Stimulated activated CD4-positive, alpha-beta T cell treated with anti-CD3 and anti-CD28 coated beads, TNF-alpha, amount 100 ng/mL, for 1 hour (primary cell): ENCODE measurements around the gene MYO5B.
"Not testable (repeated sequence)": the region's sequence is repeated elsewhere in the genome, so short reads cannot be mapped to it uniquely, and the experiment has no call there.

Source experiments
- DNase-seq, 3 donors: peaks; one replicate each; pipeline ENCODE4 v3.0.0-alpha.2; 2020; ENCODE audit warnings: low read depth in 3 of 3, low spot score in 1 of 3

Gene MYO5B

DNA sequence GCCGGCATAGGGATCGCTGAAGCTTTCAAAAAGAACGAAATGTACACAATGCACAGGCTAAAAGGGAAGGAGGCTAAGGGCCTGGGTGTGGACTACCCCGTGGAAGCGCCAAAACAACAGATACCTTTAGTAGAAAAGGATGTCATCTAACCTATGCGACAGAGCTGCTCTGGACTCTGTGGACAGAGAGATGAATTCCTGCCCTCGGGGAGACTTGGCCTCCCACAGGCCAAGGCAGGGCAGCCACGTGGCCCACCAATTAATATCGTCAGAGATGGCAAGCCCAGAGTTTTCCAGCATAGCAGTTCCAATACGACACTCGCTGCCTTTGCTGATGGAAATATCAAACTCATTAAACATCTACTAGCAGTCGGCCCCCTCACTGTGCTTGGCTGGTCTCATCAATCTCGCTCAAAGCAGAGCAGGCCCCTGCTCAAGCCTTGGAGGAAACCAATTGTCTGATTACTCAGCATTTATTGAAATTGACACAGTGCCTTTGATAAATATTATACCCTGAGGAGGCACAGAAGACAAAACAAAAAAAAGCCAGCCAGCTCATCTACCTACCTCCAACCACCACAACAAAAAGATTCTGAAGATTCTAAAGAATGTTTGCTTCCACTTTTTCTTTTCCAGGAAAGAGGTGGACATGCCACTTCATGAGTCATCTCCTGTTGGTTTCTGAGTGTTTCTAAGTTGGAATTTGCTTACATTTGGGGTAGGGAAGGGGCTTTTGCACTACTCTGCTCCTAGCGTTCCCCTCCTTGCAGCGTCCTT, 302.6 kb downstream of the MYO5B start:
- DNase-seq, result no peak

DNA sequence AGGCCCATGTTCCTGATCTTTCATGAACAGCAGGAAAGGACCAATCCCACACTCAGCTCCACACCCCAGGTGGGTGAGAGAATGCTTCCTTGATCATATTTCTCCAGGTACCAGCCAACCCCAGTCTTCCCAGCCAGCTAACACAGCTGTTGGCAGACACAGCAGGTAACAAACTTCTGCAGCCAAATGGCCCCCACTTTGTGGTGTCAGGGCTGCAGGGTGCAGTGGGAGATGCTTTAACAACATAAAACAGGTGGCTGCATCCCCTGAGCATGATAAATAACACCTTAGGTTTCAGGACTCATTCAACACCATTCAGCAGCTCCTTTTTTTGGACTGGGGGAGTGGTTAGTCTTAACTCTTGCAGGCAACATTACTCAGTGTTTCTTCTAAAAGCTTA, 304.9 kb downstream of the MYO5B start:
- DNase-seq, result no peak

DNA sequence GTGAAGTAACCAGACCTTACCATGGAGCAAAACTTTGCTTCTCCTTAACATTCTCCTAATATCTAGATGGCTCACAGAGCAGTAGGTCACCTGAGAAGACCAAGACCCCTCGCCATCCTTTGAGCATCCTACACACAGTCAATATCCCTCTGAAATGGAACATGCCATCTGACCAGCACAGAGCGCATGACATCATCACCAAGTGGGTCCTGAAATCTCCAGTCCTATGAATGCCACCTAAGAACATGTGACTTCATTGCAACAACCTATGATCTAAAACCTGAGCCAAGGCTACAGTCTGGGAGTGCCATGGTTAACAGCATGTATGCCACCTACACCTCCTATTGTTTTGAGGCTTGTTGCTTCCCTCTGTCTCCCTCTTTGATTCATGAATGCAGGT, 305.4 kb downstream of the MYO5B start:
- DNase-seq, result not testable (repeated sequence)

DNA sequence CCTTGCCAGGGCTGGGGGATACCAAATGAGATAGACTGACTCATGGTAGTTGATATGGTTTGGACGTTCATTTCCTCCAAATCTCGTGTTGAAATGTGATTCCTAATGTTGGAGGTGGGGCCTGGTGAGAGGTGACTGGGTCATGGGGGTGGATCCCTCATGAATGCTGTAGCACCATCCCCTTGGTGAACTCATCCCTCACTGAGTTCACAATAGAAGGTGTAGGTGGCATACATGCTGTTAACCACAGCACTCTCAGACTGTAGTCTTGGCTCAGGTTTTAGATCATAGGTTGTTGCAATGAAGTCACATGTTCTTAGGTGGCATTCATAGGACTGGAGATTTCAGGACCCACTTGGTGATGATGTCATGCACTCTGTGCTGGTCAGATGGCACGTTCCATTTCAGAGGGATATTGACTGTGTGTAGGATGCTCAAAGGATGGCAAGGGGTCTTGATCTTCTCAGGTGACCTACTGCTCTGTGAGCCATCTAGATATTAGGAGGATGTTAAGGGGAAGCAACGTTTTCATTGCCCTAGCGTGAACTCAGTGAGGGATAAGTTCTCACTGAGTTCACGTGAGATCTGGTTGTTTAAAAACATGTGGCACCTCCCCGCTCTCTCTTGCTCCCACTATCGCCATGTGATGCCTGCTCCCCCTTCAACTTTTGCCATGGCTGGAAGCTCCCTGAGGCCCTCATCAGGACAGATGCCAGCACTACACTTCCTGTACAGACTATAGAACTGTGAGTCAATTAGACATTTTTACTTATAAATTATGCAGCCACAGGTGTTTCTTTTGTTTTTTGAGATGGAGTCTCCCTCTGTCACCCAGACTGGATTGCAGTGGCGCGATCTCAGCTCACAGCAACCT, 307.8 kb downstream of the MYO5B start:
- no peak for DNase-seq

DNA sequence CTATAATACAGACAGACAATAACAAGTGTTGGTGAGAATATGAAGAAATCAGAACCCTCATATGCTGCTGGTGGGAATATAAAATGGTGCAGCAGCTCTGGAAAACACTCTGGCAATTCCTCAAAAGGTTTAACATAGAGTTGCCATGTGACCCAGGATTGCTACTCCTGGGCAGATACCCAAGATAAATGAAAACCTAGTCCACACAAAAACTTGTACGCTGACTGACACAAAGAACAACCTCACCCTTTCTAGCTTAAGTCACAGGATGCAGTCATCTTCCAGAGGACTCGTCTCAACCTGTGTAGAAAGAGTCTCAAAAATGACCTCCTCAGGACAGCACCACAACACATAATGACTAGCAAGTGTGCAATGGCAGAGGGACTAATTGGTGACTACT, 310.0 kb downstream of the MYO5B start:
- DNase-seq, result no peak

DNA sequence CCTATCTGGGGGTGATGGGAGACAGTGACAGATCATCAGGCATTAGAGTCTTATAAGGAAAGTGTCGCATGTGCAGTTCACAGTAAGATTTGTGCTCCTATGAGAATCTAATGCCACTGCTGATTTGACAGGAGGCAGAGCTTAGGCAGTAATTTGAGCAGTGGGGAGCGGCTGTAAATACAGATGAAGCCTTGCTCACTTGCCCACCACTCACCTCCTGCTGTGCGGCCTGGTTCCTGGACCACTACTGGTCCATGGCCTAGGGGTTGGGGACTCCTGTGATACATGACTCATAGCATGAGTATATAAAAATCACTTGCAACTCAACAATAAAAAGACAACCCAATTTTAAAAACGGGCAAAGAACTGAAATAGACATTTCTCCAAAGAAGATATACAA, 310.5 kb downstream of the MYO5B start:
- DNase-seq, result no peak

DNA sequence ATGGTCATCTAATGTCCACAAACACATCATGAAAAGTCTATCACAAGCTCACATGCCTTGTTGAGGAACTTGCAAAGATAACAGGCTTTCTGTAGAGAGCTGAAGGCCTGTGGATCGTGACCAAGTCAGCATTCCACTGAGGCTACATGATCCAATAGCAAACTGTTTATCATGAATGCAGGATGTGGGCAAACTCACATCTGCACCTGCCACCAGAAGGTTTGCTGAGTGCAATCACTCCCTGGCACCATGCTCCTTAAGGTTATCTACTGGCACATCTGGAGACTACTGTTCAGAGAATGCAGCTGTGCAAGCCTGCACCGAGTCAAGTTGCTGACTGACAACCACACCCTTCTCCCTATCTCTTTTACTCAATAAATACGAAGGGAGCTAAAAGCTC, 314.3 kb downstream of the MYO5B start:
- no peak for DNase-seq

DNA sequence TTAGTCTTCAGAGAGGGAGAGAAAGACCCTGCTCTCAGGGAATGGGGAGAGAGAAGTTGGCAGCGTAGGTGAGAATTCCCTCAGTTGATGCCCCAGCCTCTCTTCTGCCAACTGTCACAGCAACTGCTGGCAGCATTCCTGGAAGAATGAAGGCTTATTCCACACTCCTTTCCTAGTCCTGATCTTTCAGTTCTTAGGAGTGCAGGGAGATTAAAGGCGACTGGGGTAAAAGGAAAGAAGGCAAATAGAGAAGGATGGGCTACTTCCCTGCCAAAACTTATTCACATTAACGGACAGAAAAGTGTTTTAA, 315.7 kb downstream of the MYO5B start:
- DNase-seq, result no peak

DNA sequence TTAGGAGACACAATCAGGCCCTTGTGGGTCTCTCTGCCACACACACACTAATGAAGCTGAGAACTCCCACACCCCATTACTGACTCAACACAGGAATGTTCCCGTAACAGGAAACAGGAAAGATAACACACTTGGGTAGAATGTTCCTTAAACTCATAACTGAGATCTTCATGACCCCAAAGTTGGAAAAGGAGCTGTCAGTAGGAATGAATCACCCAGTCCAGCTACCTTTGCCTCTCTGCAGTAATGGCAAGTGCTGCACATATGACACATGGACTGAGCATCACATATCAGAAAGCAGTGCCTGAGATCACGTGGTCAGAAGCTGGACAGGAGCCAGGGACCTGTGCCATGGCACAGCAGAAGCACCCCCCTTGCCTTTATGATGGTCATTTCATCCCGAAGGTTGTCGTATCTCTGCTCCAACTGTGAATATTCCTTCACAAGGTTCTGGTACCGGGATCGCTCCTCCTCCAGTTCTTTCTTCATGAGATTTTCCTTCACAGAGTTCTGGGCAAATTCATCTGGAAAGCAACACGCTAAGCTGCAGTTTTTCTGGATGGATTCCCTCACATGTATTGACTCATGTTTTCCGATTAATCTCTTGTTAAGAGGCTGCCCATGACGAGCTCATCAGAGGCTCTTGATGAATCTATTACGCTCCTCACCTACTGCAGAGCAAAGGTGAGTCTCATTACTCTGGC, 316.2 kb downstream of the MYO5B start:
- no peak for DNase-seq

DNA sequence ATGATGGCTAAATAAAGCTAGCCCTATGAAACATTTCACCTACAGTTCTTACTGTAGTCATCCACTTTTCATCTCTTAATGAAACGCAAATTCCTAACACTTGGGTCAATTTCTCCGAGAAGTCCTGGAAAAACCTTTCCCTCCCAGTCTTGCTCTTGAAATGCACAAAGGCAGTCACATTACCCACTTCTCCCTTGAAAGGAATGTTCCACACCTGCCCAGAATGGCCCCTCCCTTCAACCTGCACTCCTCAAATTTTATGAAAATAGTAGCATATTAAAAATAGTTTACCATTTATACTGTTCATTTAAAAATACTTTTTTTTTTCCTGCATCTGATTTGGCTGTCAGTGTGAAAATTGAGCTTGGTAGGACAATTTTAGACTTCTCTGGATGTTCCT, 316.9 kb downstream of the MYO5B start:
- no peak for DNase-seq

DNA sequence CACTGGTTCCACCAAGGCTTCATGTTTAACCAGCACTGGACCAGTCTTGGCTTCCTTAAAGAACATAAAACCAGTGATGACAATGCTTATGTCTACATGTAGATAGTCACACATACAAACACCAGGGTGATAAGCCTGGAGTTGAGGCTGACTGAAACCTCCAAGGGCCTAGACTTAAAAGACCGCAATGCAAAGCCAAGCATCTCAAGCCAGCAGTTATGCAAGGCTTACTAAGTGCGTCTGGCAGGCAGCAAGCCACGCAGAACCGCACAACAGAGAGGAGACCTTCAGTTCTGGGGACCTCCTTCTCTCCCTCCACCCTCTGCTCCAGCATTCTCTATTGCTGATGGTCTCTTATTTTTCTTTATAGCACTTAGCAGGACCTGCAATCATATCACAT, 318.4 kb downstream of the MYO5B start:
- no peak for DNase-seq

DNA sequence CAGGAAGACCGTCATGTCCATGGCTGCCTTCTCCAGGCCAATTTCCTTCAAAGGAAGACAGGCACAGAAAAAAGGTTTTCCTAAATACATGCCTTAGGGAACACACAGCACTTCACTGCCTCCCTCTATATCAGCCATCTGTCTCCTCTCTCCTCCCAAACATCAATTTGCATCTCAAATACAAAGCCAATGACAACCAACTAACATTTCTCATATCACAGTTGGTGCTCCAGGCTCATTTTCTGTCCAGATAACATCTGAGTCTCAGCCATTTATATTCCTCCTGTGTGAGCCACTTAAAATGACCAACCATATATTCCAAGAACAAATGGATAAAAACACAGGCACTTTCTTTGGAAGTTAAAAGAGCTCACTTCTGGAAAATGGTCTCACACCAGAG, 319.2 kb downstream of the MYO5B start:
- DNase-seq, result no peak

DNA sequence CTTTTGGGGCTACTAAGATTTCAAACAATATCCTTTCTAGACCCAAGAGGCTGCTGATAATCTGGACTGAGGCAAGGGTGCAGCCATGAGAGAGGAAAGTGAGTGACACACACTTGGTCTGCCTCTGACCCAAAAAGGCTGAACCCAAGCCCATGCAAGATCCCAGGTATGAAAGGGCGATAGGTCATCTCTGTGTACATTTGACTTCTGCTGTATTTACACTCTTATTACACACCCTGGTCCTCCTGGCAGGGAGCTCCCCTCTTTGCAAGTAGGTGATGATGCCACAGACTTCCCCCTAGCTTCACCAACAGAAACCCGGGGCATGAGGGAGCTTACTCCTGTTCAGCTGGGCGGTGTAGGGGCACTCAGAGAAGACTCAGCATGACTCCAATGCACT, 319.8 kb downstream of the MYO5B start:
- no peak for DNase-seq

DNA sequence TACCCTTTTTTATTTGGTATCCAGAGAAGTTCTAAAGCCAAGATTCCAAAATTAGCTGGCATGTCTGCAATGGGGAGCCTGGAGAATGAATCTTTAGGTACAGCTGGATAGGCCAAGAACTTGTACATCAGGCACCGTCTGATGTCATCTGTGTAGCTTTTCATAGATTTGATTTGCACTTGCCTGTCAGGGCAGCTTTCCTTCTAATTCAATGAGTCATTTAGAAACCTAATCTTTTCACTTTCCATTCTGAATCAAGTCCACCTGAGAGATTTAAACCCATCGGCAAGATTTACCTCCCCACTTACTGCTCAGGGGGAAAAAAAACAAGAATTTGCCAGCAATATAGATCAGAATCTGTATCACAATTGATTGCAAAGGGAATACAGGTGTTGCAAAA, 320.7 kb downstream of the MYO5B start:
- no peak for DNase-seq

DNA sequence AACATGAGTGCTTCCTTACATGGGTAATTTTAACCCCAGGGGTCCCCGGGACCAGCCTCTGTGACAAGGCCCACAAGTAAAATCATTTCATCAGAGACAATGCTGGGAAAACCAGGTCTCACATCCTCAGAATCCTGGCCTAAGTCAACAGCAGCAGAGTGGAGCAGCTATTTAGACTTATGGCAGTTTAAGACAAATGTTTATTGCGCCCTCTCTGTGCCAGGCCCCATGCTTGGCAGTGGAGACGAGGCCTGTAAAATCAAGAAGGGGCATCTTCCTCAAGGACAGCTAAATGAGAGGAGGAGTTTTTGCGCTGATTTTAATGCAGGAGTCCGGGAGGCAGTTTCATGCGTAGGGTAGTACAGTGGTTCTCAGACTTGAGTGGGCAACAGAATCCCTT, 325.6 kb downstream of the MYO5B start:
- no peak for DNase-seq

DNA sequence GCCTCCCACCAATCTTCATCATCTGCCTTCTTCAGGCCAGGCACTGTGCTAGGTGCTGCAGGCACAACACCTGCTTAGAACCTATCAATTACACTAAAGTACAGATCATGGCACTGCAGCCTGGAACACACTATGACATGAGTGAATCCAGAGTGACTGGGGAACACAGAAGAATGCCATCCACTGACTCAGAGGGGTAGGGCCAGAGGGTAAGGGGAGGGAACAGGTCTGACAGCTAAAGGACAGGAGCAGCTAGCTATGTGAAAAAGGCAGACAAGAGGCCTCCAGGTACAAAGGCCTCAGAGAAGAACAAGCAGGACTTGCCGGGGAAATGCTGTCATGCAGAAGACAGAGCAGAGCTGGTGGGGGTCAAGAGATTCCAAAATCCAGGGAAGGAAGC, 328.3 kb downstream of the MYO5B start:
- DNase-seq, result no peak

DNA sequence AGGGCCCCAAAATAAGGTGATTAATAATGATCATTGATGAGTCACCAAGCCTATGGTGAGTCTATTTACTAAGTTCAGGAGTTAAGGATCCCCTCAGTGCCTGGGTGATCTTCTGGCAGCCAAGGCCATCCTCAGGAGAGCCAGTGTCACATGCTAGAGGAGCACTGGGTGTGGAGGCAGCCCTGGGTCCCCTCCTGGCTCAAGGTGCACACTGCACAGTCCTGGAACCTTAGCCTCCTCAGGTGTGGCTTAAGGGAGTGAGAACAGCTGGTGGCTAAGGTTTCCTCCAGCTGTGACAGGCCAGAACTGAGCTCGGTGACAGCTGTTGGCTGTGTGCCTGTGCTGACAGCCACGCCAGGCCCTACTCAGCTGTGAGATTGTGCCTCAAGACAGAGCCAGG, 329.5 kb downstream of the MYO5B start:
- no peak for DNase-seq

DNA sequence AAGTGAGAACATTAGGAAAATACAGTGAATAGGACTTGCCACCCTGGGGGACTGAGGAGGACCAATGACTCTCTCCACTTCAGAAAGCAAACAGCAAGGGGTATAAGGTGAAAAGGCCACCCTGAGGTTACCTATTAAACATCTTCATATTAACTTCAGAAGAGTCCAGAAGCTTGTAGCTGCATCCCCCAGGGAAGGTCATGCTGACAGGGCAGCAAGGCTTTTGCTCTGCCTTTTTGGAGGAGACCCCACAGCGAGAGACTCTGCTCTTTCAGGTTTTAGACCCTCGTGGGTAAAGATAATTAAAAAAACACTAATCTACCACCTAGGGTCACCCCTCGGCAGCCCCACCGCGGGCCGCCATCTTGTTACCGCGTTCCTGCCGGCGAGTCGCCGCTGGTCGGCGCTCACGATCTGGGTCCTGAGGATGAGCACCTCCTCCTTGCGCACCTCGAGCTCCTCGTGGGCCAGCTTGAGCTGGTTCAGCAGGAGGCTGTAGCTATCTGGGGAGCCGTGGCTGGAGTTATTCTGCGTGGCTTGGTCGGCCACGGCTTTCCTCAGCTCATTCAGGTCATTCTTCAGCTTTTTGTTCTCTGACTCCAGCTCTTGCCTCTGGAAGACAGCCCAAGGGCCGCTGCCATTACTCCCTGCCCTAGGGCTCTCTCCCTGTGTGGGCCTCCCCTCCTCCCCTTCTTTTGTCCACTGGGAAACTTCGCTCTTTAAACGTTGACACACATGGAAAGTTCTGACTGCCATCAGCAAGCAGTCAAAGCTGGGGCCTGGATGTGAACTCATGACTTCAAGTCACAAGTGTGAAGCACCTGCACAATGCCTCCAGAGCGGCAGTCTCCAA, 331.0 kb downstream of the MYO5B start:
- no peak for DNase-seq

DNA sequence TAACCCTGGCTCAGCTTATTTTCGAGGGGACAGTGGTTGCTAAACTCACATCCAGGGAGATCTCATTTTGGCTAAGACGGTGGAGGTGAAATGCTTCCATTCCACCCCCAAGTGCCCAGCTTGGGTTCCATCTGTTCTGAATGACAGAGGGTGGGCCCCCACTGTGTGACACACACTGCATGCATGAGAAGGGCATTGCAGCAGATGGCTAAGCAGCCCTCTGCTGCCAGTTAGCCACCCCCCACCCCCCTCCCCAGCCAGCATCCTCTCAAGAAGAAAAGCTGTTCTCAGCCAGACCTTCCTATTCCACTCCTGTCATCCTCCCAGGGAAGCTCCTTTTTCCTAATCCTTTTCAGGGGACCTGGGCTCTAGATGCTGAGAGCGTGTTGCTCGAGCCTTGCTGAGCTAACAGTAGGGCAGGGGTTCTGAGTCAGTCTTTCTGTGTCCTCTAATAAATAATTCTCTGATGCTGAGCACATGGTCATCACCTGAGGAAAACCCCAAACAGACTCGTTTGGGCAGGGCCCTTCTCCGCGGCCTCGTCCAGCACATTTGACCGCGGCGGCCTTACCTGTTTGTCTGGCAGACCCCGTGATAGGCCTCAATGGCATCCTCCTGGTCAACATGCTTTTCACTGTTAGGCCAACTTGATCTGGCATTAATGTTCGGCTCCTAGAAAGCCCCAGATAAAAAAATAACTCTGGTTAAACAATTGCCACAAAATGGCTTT, 332.1 kb downstream of the MYO5B start:
- DNase-seq, result no peak

DNA sequence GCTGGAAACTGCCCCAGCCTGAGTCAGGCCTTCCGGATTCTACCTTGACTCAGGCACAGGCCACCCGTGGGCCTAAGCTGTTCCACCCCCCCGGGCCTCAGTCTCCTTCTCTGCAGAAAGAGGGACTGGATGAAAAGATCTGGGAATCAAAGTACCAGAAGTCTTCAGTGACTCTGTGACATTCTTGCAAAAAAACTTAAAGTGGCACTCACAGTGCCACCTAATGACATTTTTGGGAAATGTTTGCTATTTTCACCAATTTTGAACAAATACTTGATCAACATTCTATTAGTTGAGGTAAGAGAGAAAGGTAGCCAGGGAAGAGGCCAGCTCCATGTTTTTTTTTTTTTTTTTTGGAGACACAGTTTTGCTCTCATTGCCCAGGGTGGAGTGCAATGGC, 333.3 kb downstream of the MYO5B start:
- no peak for DNase-seq

DNA sequence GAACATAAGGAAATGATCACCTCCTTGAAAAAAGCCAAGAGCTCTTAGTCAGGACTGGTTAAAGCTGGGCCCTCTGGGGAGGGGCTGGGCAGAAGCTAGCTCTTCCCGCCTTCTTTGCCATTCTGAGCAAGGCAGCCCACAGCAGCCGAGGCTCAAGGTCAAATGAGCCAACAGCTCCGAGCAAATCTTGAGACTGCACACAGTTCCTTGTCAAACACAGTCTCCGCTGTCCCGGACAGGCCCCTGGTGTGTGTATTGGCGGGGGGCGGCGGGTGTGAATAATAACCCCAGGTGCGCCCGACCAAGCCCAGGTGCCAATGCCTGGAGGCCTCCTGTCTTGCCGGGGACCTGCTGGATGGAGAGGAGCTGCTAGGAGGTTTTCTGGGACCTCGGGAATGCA, 335.2 kb downstream of the MYO5B start:
- DNase-seq, result no peak
